Measurements from ENCODE around the gene SLC44A2.
"Not testable (repeated sequence)": the region's sequence is repeated elsewhere in the genome, so short reads cannot be mapped to it uniquely, and the experiment has no call there.

- TF ChIP-seq CTCF (conservative IDR thresholded peaks at IDR 0.05); EZH2 (IDR thresholded peaks at IDR 0.05; ENCODE audit: low read depth): not testable (repeated sequence)
Measured at GRCh38 chr19:10675214-10675613, 49.9 kb downstream of the SLC44A2 start.
